IMR-90 (cell line): ENCODE results near the gene HIVEP3. TPM values are rescaled to one million over a fixed set of nuclear protein-coding genes. Genes with fewer than 3 reads are reported as not detected.

Experiments
- ATAC-seq: fragments of 200-7000 bp; cut with Tn5 transposase; 2 replicates; pipeline ENCODE4 v1.9.1; 2020; ENCODE audit warnings: low read depth, mild to moderate bottlenecking, moderate library complexity
- BruUV-seq: library from RNA; stranded (reverse); fragments of 400-500 nt; replicated peaks from 2 replicates; lab custom pipeline; 2021; lab: Mats Ljungman, UMichigan
- CTCF ChIA-PET: fragments of 300-600 bp; formaldehyde crosslinking; extraction: SDS; loops from one replicate; lab custom pipeline; 2021; ENCODE audit warnings: antibody characterized with exemption; lab: Yijun Ruan, JAX
- POLR2A ChIA-PET: fragments of 300-600 bp; sonication (Branson Sonifier 250); formaldehyde crosslinking; loops from one replicate; lab custom pipeline; 2022; ENCODE audit warnings: antibody characterized with exemption; ENCODE audit not compliant: unreplicated experiment; lab: Charles Lee
- DNase-seq: peaks from one replicate; pipeline ENCODE4 v3.0.0; 2013
- H2AFZ ChIP-seq: replicated peaks from 2 replicates; pipeline ENCODE3; 2013; ENCODE audit warnings: low read length, mild to moderate bottlenecking; ENCODE audit not compliant: poor library complexity
- H2AK5ac ChIP-seq: 2 replicates; pipeline ENCODE4 v1.6.1; 2013; ENCODE audit warnings: low read depth, low read length, inconsistent platforms
- H2AK9ac ChIP-seq: replicated peaks from 2 replicates; pipeline ENCODE3; 2013; ENCODE audit warnings: mild to moderate bottlenecking, low read depth, low read length, moderate library complexity; ENCODE audit not compliant: poor library complexity
- H2BK120ac ChIP-seq: 2 replicates; pipeline ENCODE4 v1.6.1; 2013; ENCODE audit warnings: low read depth, low read length, inconsistent platforms
- H2BK15ac ChIP-seq: 3 replicates; pipeline ENCODE4 v1.6.1; 2013; ENCODE audit warnings: low read depth, low read length, inconsistent platforms
- H2BK20ac ChIP-seq: 2 replicates; pipeline ENCODE4 v1.6.1; 2013; ENCODE audit warnings: low read depth, mild to moderate bottlenecking, inconsistent platforms, low read length, moderate library complexity
- H2BK5ac ChIP-seq: 2 replicates; pipeline ENCODE4 v1.6.1; 2013; ENCODE audit warnings: mild to moderate bottlenecking, low read depth, low read length, inconsistent platforms; ENCODE audit not compliant: poor library complexity, severe bottlenecking
- H3K14ac ChIP-seq: replicated peaks from 2 replicates; pipeline ENCODE4 v1.6.1; 2013; ENCODE audit warnings: low read depth, low read length, inconsistent platforms
- H3K18ac ChIP-seq: 2 replicates; pipeline ENCODE4 v1.6.1; 2013; ENCODE audit warnings: low read depth, low read length, control low read depth
- H3K23ac ChIP-seq: 2 replicates; pipeline ENCODE4 v1.6.1; 2013; ENCODE audit warnings: low read depth, low read length, inconsistent platforms
- H3K27ac ChIP-seq: 2 replicates; pipeline ENCODE4 v1.5.1; 2013; ENCODE audit warnings: mild to moderate bottlenecking, control low read depth, low read length; ENCODE audit not compliant: insufficient read depth
- H3K27me3 ChIP-seq: 2 replicates; pipeline ENCODE4 v1.6.1; 2013; ENCODE audit warnings: low read length; ENCODE audit not compliant: control insufficient read depth, insufficient read depth
- H3K36me3 ChIP-seq: 2 replicates; pipeline ENCODE4 v1.6.1; 2013; ENCODE audit warnings: low read length, mixed read lengths; ENCODE audit not compliant: control insufficient read depth, insufficient read depth
- H3K4ac ChIP-seq: 2 replicates; pipeline ENCODE4 v1.6.1; 2013; ENCODE audit warnings: low read depth, low read length, inconsistent platforms
- H3K4me1 ChIP-seq: 2 replicates; pipeline ENCODE4 v1.6.1; 2013; ENCODE audit warnings: low read length, mixed read lengths; ENCODE audit not compliant: control insufficient read depth, insufficient read depth
- H3K4me2 ChIP-seq: 2 replicates; pipeline ENCODE4 v1.6.1; 2013; ENCODE audit warnings: low read depth, mild to moderate bottlenecking, control low read depth, low read length, moderate library complexity
- H3K4me3 ChIP-seq: 2 replicates; pipeline ENCODE4 v1.5.1; 2013; ENCODE audit warnings: low read depth, mild to moderate bottlenecking, control low read depth, low read length, moderate library complexity; ENCODE audit not compliant: insufficient read depth
- H3K56ac ChIP-seq: 2 replicates; pipeline ENCODE4 v1.6.1; 2013; ENCODE audit warnings: low read length, inconsistent platforms; ENCODE audit not compliant: insufficient read depth; ENCODE audit errors: extremely low read depth
- H3K79me1 ChIP-seq, 2 experiments: 2 replicates each; pipeline ENCODE4 v1.6.1; 2013; ENCODE audit warnings: low read length in 2 of 2, inconsistent platforms in 1 of 2, low read depth in 1 of 2
- H3K9ac ChIP-seq: 2 replicates; pipeline ENCODE4 v1.6.1; 2013; ENCODE audit warnings: low read depth, low read length, control low read depth
- H3K9me1 ChIP-seq: 2 replicates; pipeline ENCODE4 v1.6.1; 2013; ENCODE audit warnings: low read length, inconsistent platforms; ENCODE audit not compliant: insufficient read depth
- H3K9me3 ChIP-seq: 2 replicates; pipeline ENCODE4 v1.6.1; 2013; ENCODE audit warnings: low read length; ENCODE audit not compliant: control insufficient read depth, insufficient read depth
- H4K20me1 ChIP-seq: 2 replicates; pipeline ENCODE4 v1.6.1; 2013; ENCODE audit warnings: low read length, inconsistent platforms; ENCODE audit not compliant: insufficient read depth
- H4K5ac ChIP-seq: 2 replicates; pipeline ENCODE4 v1.6.1; 2013; ENCODE audit warnings: mild to moderate bottlenecking, low read depth, low read length, control low read depth
- H4K8ac ChIP-seq, 2 experiments: 2 replicates each; pipeline ENCODE4 v1.6.1; 2013; ENCODE audit warnings: low read depth in 2 of 2, low read length in 2 of 2, control low read depth in 1 of 2, inconsistent platforms in 1 of 2
- H4K91ac ChIP-seq: 2 replicates; pipeline ENCODE4 v1.6.1; 2013; ENCODE audit warnings: low read depth, low read length, inconsistent platforms; ENCODE audit not compliant: insufficient read depth
- BHLHE40 ChIP-seq: fragments of 150-350 bp; IDR thresholded peaks from 2 replicates; pipeline ENCODE4 v1.6.1; 2016; ENCODE audit warnings: mild to moderate bottlenecking, low read depth, low read length
- MAFK ChIP-seq: IDR thresholded peaks from 2 replicates; pipeline ENCODE4 v1.6.1; 2012; ENCODE audit warnings: low read depth, low read length, improper control_type of control experiment
- MAZ ChIP-seq: IDR thresholded peaks from 2 replicates; pipeline ENCODE4 v1.6.1; 2012; ENCODE audit warnings: low read depth, mild to moderate bottlenecking, low read length, improper control_type of control experiment, moderate library complexity, borderline replicate concordance
- POLR2A ChIP-seq: IDR thresholded peaks from 2 replicates; pipeline ENCODE4 v1.6.1; 2012; ENCODE audit warnings: mild to moderate bottlenecking, low read depth, low read length
- RFX5 ChIP-seq: IDR thresholded peaks from 2 replicates; pipeline ENCODE4 v1.8.0; 2012; ENCODE audit warnings: low read depth, mild to moderate bottlenecking, low read length, moderate library complexity
- SMC3 ChIP-seq: fragments of 150-350 bp; IDR thresholded peaks from 2 replicates; pipeline ENCODE4 v1.6.1; 2016; ENCODE audit warnings: low read depth, mild to moderate bottlenecking, antibody characterized with exemption, low read length, moderate library complexity
- WGBS, 2 experiments: methylation state at CpG; one replicate each; pipeline versions ENCODE4 v1.1.5 to v1.1.7; 2013; ENCODE audit warnings: missing lambda C conversion rate in 2 of 2; ENCODE audit not compliant: insufficient read length in 1 of 2; ENCODE audit errors: extremely low coverage in 2 of 2; 5-methylcytosine and 5-hydroxymethylcytosine counted together
- dilution Hi-C: fragments of 300-500 bp; cut with HindIII; formaldehyde crosslinking; loops from one replicate; pipeline ENCODE4 v1.14.3; 2018; ENCODE audit warnings: low sequenced_read_pairs; ENCODE audit not compliant: unreplicated experiment
- in situ Hi-C: fragments of 300-500 bp; cut with MboI; formaldehyde crosslinking; loops from 3 replicates; pipeline ENCODE4 v1.14.3; 2019; ENCODE audit warnings: low sequenced_read_pairs, inconsistent platforms, mixed read lengths
- intact Hi-C: fragments of 100-400 bp; cut with micrococcal nuclease; formaldehyde crosslinking; loops from 2 replicates; pipeline ENCODE4 v1.10.0; 2022
- polyA plus RNA-seq, 3 experiments: library from polyadenylated mRNA; depleted of rRNA; stranded (reverse); fragments of >200 nt; gene quantifications; 2 replicates each; pipeline ENCODE4 v1.2.3, GENCODE V29; 2012; ENCODE audit warnings: low replicate concordance in 1 of 3
- total RNA-seq: library from RNA; depleted of rRNA; stranded (reverse); fragments of >200 nt; gene quantifications from 2 replicates; pipeline ENCODE4 v1.2.3, GENCODE V29; 2012
- TF ChIP-seq, protein P1 (sequence below): fragments of 150-350 bp; IDR thresholded peaks from 2 replicates; pipeline ENCODE4 v1.6.1; 2017; ENCODE audit warnings: mild to moderate bottlenecking, antibody characterized with exemption, low read length, low read depth
- TF ChIP-seq, protein P2 (sequence below): fragments of 150-350 bp; IDR thresholded peaks from 2 replicates; pipeline ENCODE4 v1.6.1; 2016; ENCODE audit warnings: low read depth, mild to moderate bottlenecking, low read length, moderate library complexity, borderline replicate concordance

HIVEP3 gene
- total and polyA plus RNA-seq, 2 of the 4 experiments (the other 2 are of a cell fraction): 1.4 to 4.0 TPM

GRCh38 chr1:41690331-41690730, 228.4 kb downstream of the HIVEP3 start:
- Histone ChIP-seq H3K27ac (no peak overlapping the region), H3K4me3 (no peak overlapping the region), H2BK15ac (no peak overlapping the region), H3K4me2 (no peak overlapping the region), H3K14ac (no peak overlapping the region), H3K56ac (no peak overlapping the region), H4K20me1 (no peaks in the 10 kb centered on the region), H3K18ac (no peak overlapping the region), H3K9ac (no peak overlapping the region), H4K5ac (no peak overlapping the region), H3K36me3 (no peaks in the 10 kb centered on the region), H4K8ac (no peak overlapping the region), H2BK20ac (no peak overlapping the region), H3K4ac (no peak overlapping the region), H2BK120ac (no peak overlapping the region), H2AFZ (peak overlapping the region; percentile 13), H3K23ac (no peak overlapping the region; the same call in 1 of the 2 replicates), H2BK5ac (no peak overlapping the region), H2AK9ac (no peak overlapping the region), H3K27me3 (no peaks in the 10 kb centered on the region), H3K9me1 (peaks cover 1% of the 10 kb centered on the region; the same call in 1 of the 2 replicates), H3K79me1 (no peaks in the 10 kb centered on the region), H4K91ac (no peak overlapping the region), H3K9me3 (no peaks in the 10 kb centered on the region), H3K4me1 (no peaks in the 10 kb centered on the region), H2AK5ac (0 out of 2 replicates have a peak overlapping the region, but pooled peaks have one; percentile 21)
- WGBS, 2 experiments: 90% methylated on average over 2 of the region's 8 CpGs; no CpG with 5 or more reads in 1 of the 2 experiments
- BruUV-seq: no TSS peak
- in situ Hi-C loops: no loop called here
- ChIA-PET CTCF (no interaction called here), POLR2A (no interaction called here)
- no peak for TF ChIP-seq RFX5
- TF ChIP-seq SMC3: no peak
- TF ChIP-seq MAFK: no peak
- TF ChIP-seq, protein P1, sequence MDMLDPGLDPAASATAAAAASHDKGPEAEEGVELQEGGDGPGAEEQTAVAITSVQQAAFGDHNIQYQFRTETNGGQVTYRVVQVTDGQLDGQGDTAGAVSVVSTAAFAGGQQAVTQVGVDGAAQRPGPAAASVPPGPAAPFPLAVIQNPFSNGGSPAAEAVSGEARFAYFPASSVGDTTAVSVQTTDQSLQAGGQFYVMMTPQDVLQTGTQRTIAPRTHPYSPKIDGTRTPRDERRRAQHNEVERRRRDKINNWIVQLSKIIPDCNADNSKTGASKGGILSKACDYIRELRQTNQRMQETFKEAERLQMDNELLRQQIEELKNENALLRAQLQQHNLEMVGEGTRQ: no peak
- no peak for TF ChIP-seq BHLHE40
- TF ChIP-seq MAZ: no peak
- TF ChIP-seq, protein P2, sequence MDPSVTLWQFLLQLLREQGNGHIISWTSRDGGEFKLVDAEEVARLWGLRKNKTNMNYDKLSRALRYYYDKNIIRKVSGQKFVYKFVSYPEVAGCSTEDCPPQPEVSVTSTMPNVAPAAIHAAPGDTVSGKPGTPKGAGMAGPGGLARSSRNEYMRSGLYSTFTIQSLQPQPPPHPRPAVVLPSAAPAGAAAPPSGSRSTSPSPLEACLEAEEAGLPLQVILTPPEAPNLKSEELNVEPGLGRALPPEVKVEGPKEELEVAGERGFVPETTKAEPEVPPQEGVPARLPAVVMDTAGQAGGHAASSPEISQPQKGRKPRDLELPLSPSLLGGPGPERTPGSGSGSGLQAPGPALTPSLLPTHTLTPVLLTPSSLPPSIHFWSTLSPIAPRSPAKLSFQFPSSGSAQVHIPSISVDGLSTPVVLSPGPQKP: no peak
- no peak for TF ChIP-seq POLR2A
- intact Hi-C loops: no loop called here
- ATAC-seq: no peak
- dilution Hi-C loops: no loop called here
- DNase-seq: no peak
